ENCODE data around the gene RAD18. TPM values are rescaled to one million over a fixed set of nuclear protein-coding genes. Genes with fewer than 3 reads are reported as not detected.

Gene RAD18
- polyA plus RNA-seq, 3 donors: 1.9 to 6.9 (median 5.1) TPM

GRCh38 chr3:8856721-8857120 lies 106.6 kb downstream of the RAD18 start:
- intact Hi-C loops (cut with micrococcal nuclease): no loop called here
- H3K4me3 Mint-ChIP-seq: no peak overlapping the region
- Histone ChIP-seq H2AFZ (ENCODE audit: insufficient read depth, low read depth, low read length, poor library complexity, severe bottlenecking) (no peak overlapping the region), H3K4me3 (replicated peaks in 1 of 3; ENCODE audit: low read depth in 2 of 3, low read length in 3 of 3) (no peak overlapping the region), H3K79me2 (ENCODE audit: insufficient read depth, low read length) (no peaks in the 10 kb centered on the region), H3K36me3 (replicated peaks in 1 of 2; ENCODE audit: control insufficient read depth in 1 of 2, insufficient read depth in 2 of 2, low read length in 2 of 2) (no peaks in the 10 kb centered on the region), H3K9ac (ENCODE audit: insufficient read depth, low read length, poor library complexity, severe bottlenecking) (no peak overlapping the region), H3K27me3 (ENCODE audit: control insufficient read depth in 2 of 2, insufficient read depth in 2 of 2, low read length in 2 of 2) (no peaks in the 10 kb centered on the region), H4K20me1 (ENCODE audit: insufficient read depth, low read length) (no peaks in the 10 kb centered on the region), H3K4me1 (ENCODE audit: control insufficient read depth in 1 of 2, insufficient read depth in 2 of 2, low read length in 2 of 2) (no peaks in the 10 kb centered on the region), H3K27ac (ENCODE audit: low read depth in 1 of 2, low read length in 2 of 2) (no peak overlapping the region), H3K4me2 (replicated peaks; ENCODE audit: extremely low read depth, low read length, poor library complexity, severe bottlenecking) (no peak overlapping the region), H3K9me3 (replicated peaks in 1 of 2; ENCODE audit: control insufficient read depth in 1 of 2, insufficient read depth in 1 of 2, low read length in 2 of 2) (no peaks in the 10 kb centered on the region)
- no peaks in the 10 kb centered on the region for H3K4me1 Mint-ChIP-seq
- WGBS (ENCODE audit: insufficient coverage): no CpG with 5 or more reads among the region's 1 CpG
- peaks cover 0 to 3% (median 0%) of the 10 kb centered on the region in 7 donors for H3K9me3 Mint-ChIP-seq
- TF ChIP-seq CTCF (IDR thresholded peaks at IDR 0.05): no peak
- no peak overlapping the region for H3K27ac Mint-ChIP-seq
- H3K36me3 Mint-ChIP-seq: peaks cover 0 to 2% of the 10 kb centered on the region in 2 donors
- no peaks in the 10 kb centered on the region for H3K27me3 Mint-ChIP-seq (ENCODE audit: low read depth in 3 of 3)
- no peak for DNase-seq

- no peaks in the 10 kb centered on the region for H3K27me3 Mint-ChIP-seq (ENCODE audit: low read depth in 3 of 3)
- Histone ChIP-seq H3K9ac (ENCODE audit: insufficient read depth, low read length, poor library complexity, severe bottlenecking) (no peak overlapping the region), H4K20me1 (ENCODE audit: insufficient read depth, low read length) (no peaks in the 10 kb centered on the region), H3K4me1 (ENCODE audit: control insufficient read depth in 1 of 2, insufficient read depth in 2 of 2, low read length in 2 of 2) (no peaks in the 10 kb centered on the region), H3K9me3 (replicated peaks in 1 of 2; ENCODE audit: control insufficient read depth in 1 of 2, insufficient read depth in 1 of 2, low read length in 2 of 2) (no peaks in the 10 kb centered on the region), H3K4me3 (replicated peaks in 1 of 3; ENCODE audit: low read depth in 2 of 3, low read length in 3 of 3) (no peak overlapping the region), H2AFZ (ENCODE audit: insufficient read depth, low read depth, low read length, poor library complexity, severe bottlenecking) (no peak overlapping the region), H3K79me2 (ENCODE audit: insufficient read depth, low read length) (no peaks in the 10 kb centered on the region), H3K4me2 (replicated peaks; ENCODE audit: extremely low read depth, low read length, poor library complexity, severe bottlenecking) (no peak overlapping the region), H3K27me3 (ENCODE audit: control insufficient read depth in 2 of 2, insufficient read depth in 2 of 2, low read length in 2 of 2) (no peaks in the 10 kb centered on the region), H3K27ac (ENCODE audit: low read depth in 1 of 2, low read length in 2 of 2) (no peak overlapping the region), H3K36me3 (replicated peaks in 1 of 2; ENCODE audit: control insufficient read depth in 1 of 2, insufficient read depth in 2 of 2, low read length in 2 of 2) (no peaks in the 10 kb centered on the region)
- H3K27ac Mint-ChIP-seq: no peak overlapping the region
- intact Hi-C loops (cut with micrococcal nuclease): no loop called here
- peaks cover 0 to 2% (median 0%) of the 10 kb centered on the region in 7 donors for H3K9me3 Mint-ChIP-seq
- no peaks in the 10 kb centered on the region for H3K4me1 Mint-ChIP-seq
- TF ChIP-seq CTCF (IDR thresholded peaks at IDR 0.05): no peak
- peaks cover 0 to 2% of the 10 kb centered on the region in 2 donors for H3K36me3 Mint-ChIP-seq
- H3K4me3 Mint-ChIP-seq: no peak overlapping the region
- WGBS (ENCODE audit: insufficient coverage): 95% methylated on average over 5 of the region's 10 CpGs
- DNase-seq: no peak
Observed at GRCh38 chr3:8856071-8856470, 107.2 kb downstream of the RAD18 start.

All from CD14-positive monocyte (primary cell).